ENCODE data around the gene DHX9. TPM values are rescaled to one million over a fixed set of nuclear protein-coding genes. Genes with fewer than 3 reads are reported as not detected.

Gene DHX9
- total and polyA plus RNA-seq, 2 donors: 79.1 to 188 TPM

GRCh38 chr1:182850319-182850718, 11.2 kb downstream of the DHX9 start:
- Histone ChIP-seq H3K27ac (ENCODE audit: low read depth) (no peak overlapping the region), H3K4me1 (ENCODE audit: insufficient read depth) (no peaks in the 10 kb centered on the region), H3K36me3 (ENCODE audit: insufficient read depth) (peaks cover 9% of the 10 kb centered on the region), H3K4me3 (ENCODE audit: low read depth, low read length) (no peak overlapping the region)
- 98% methylated on average over 4 of the region's 4 CpGs for WGBS
- DNase-seq (ENCODE audit: extremely low spot score): no peak

GRCh38 chr1:182851825-182852224, 12.7 kb downstream of the DHX9 start:
- Histone ChIP-seq H3K4me3 (ENCODE audit: low read depth, low read length) (no peak overlapping the region), H3K36me3 (ENCODE audit: insufficient read depth) (peaks cover 9% of the 10 kb centered on the region), H3K27ac (ENCODE audit: low read depth) (no peak overlapping the region), H3K4me1 (ENCODE audit: insufficient read depth) (no peaks in the 10 kb centered on the region)
- WGBS: 86% methylated on average over 1 of the region's 1 CpG
- no peak for DNase-seq (ENCODE audit: extremely low spot score)

GRCh38 chr1:182855911-182856310, 16.8 kb downstream of the DHX9 start:
- Histone ChIP-seq H3K4me1 (ENCODE audit: insufficient read depth) (no peaks in the 10 kb centered on the region), H3K36me3 (ENCODE audit: insufficient read depth) (peaks cover 20% of the 10 kb centered on the region), H3K27ac (ENCODE audit: low read depth) (no peak overlapping the region), H3K4me3 (ENCODE audit: low read depth, low read length) (no peak overlapping the region)
- DNase-seq (ENCODE audit: extremely low spot score): no peak
- 66% methylated on average over 4 of the region's 4 CpGs for WGBS

- WGBS: 83% methylated on average over 3 of the region's 3 CpGs
- peaks cover 18% of the 10 kb centered on the region for H3K36me3 ChIP-seq (ENCODE audit: insufficient read depth)
- no peak overlapping the region for H3K4me3 ChIP-seq (ENCODE audit: low read depth, low read length)
- no peak for DNase-seq (ENCODE audit: extremely low spot score)
- H3K27ac ChIP-seq (ENCODE audit: low read depth): no peak overlapping the region
- no peaks in the 10 kb centered on the region for H3K4me1 ChIP-seq (ENCODE audit: insufficient read depth)
Measured at GRCh38 chr1:182857212-182857611, 18.1 kb downstream of the DHX9 start.

GRCh38 chr1:182860658-182861057, 21.5 kb downstream of the DHX9 start:
- no peak overlapping the region for H3K27ac ChIP-seq (ENCODE audit: low read depth)
- H3K4me3 ChIP-seq (ENCODE audit: low read depth, low read length): no peak overlapping the region
- WGBS: 91% methylated on average over 4 of the region's 4 CpGs
- no peak for DNase-seq (ENCODE audit: extremely low spot score)
- no peaks in the 10 kb centered on the region for H3K4me1 ChIP-seq (ENCODE audit: insufficient read depth)
- peaks cover 12% of the 10 kb centered on the region for H3K36me3 ChIP-seq (ENCODE audit: insufficient read depth)

- WGBS: 92% methylated on average over 2 of the region's 2 CpGs
- H3K36me3 ChIP-seq (ENCODE audit: insufficient read depth): peaks cover 12% of the 10 kb centered on the region
- H3K4me1 ChIP-seq (ENCODE audit: insufficient read depth): no peaks in the 10 kb centered on the region
- H3K4me3 ChIP-seq (ENCODE audit: low read depth, low read length): no peak overlapping the region
- no peak for DNase-seq (ENCODE audit: extremely low spot score)
- H3K27ac ChIP-seq (ENCODE audit: low read depth): no peak overlapping the region
Measured at GRCh38 chr1:182861994-182862393, 22.8 kb downstream of the DHX9 start.

- 93% methylated on average over 1 of the region's 1 CpG for WGBS
- DNase-seq (ENCODE audit: extremely low spot score): no peak
- Histone ChIP-seq H3K27ac (ENCODE audit: low read depth) (no peak overlapping the region), H3K36me3 (ENCODE audit: insufficient read depth) (peaks cover 12% of the 10 kb centered on the region), H3K4me1 (ENCODE audit: insufficient read depth) (no peaks in the 10 kb centered on the region), H3K4me3 (ENCODE audit: low read depth, low read length) (no peak overlapping the region)
Measured at GRCh38 chr1:182862827-182863226, 23.7 kb downstream of the DHX9 start.

GRCh38 chr1:182863940-182864339, 24.8 kb downstream of the DHX9 start:
- no peaks in the 10 kb centered on the region for H3K4me1 ChIP-seq (ENCODE audit: insufficient read depth)
- DNase-seq (ENCODE audit: extremely low spot score): no peak
- 95% methylated on average over 5 of the region's 5 CpGs for WGBS
- H3K36me3 ChIP-seq (ENCODE audit: insufficient read depth): peaks cover 8% of the 10 kb centered on the region
- no peak overlapping the region for H3K27ac ChIP-seq (ENCODE audit: low read depth)
- no peak overlapping the region for H3K4me3 ChIP-seq (ENCODE audit: low read depth, low read length)

- peaks cover 6% of the 10 kb centered on the region for H3K36me3 ChIP-seq (ENCODE audit: insufficient read depth)
- no peak overlapping the region for H3K4me3 ChIP-seq (ENCODE audit: low read depth, low read length)
- H3K4me1 ChIP-seq (ENCODE audit: insufficient read depth): no peaks in the 10 kb centered on the region
- no peak for DNase-seq (ENCODE audit: extremely low spot score)
- H3K27ac ChIP-seq (ENCODE audit: low read depth): no peak overlapping the region
Measured at GRCh38 chr1:182867861-182868260, 28.7 kb downstream of the DHX9 start.

GRCh38 chr1:182869241-182869666, 30.1 kb downstream of the DHX9 start:
- no peak for DNase-seq (ENCODE audit: extremely low spot score)
- 94% methylated on average over 12 of the region's 12 CpGs for WGBS
- Histone ChIP-seq H3K4me3 (ENCODE audit: low read depth, low read length) (no peak overlapping the region), H3K27ac (ENCODE audit: low read depth) (no peak overlapping the region), H3K4me1 (ENCODE audit: insufficient read depth) (no peaks in the 10 kb centered on the region), H3K36me3 (ENCODE audit: insufficient read depth) (peaks cover 8% of the 10 kb centered on the region)

- peaks cover 12% of the 10 kb centered on the region for H3K36me3 ChIP-seq (ENCODE audit: insufficient read depth)
Measured at GRCh38 chr1:182872881-182873280, 33.7 kb downstream of the DHX9 start.

GRCh38 chr1:182875889-182876288, 36.7 kb downstream of the DHX9 start:
- Histone ChIP-seq H3K27ac (ENCODE audit: low read depth) (no peak overlapping the region), H3K36me3 (ENCODE audit: insufficient read depth) (peaks cover 16% of the 10 kb centered on the region), H3K4me1 (ENCODE audit: insufficient read depth) (no peaks in the 10 kb centered on the region), H3K4me3 (ENCODE audit: low read depth, low read length) (no peak overlapping the region)
- 89% methylated on average over 2 of the region's 2 CpGs for WGBS
- DNase-seq (ENCODE audit: extremely low spot score): no peak

More at GRCh38 chr1:182872881-182873280, 33.7 kb downstream of the DHX9 start:
- Histone ChIP-seq H3K27ac (ENCODE audit: low read depth) (no peak overlapping the region), H3K4me3 (ENCODE audit: low read depth, low read length) (no peak overlapping the region), H3K4me1 (ENCODE audit: insufficient read depth) (no peaks in the 10 kb centered on the region)
- DNase-seq (ENCODE audit: extremely low spot score): no peak
- WGBS: 98% methylated on average over 3 of the region's 3 CpGs

- no peak for DNase-seq (ENCODE audit: extremely low spot score)
- peaks cover 20% of the 10 kb centered on the region for H3K36me3 ChIP-seq (ENCODE audit: insufficient read depth)
Measured at GRCh38 chr1:182877331-182877730, 38.2 kb downstream of the DHX9 start.

GRCh38 chr1:182877842-182878241, 38.7 kb downstream of the DHX9 start:
- no peaks in the 10 kb centered on the region for H3K4me1 ChIP-seq (ENCODE audit: insufficient read depth)
- H3K4me3 ChIP-seq (ENCODE audit: low read depth, low read length): no peak overlapping the region
- 93% methylated on average over 7 of the region's 7 CpGs for WGBS
- H3K27ac ChIP-seq (ENCODE audit: low read depth): no peak overlapping the region
- peaks cover 20% of the 10 kb centered on the region for H3K36me3 ChIP-seq (ENCODE audit: insufficient read depth)
- DNase-seq (ENCODE audit: extremely low spot score): no peak

More at GRCh38 chr1:182877331-182877730, 38.2 kb downstream of the DHX9 start:
- H3K4me1 ChIP-seq (ENCODE audit: insufficient read depth): no peaks in the 10 kb centered on the region
- no peak overlapping the region for H3K27ac ChIP-seq (ENCODE audit: low read depth)
- H3K4me3 ChIP-seq (ENCODE audit: low read depth, low read length): no peak overlapping the region

GRCh38 chr1:182884872-182885271, 45.7 kb downstream of the DHX9 start:
- H3K27ac ChIP-seq (ENCODE audit: low read depth): no peak overlapping the region
- peaks cover 16% of the 10 kb centered on the region for H3K36me3 ChIP-seq (ENCODE audit: insufficient read depth)
- DNase-seq (ENCODE audit: extremely low spot score): no peak
- H3K4me1 ChIP-seq (ENCODE audit: insufficient read depth): no peaks in the 10 kb centered on the region
- no peak overlapping the region for H3K4me3 ChIP-seq (ENCODE audit: low read depth, low read length)
